Measurements from ENCODE around the gene SUPV3L1. TPM values are rescaled to one million over a fixed set of nuclear protein-coding genes. Genes with fewer than 3 reads are reported as not detected.

The SUPV3L1 gene
- total and polyA plus RNA-seq, 2 of the 8 experiments (the other 6 are each of a cell fraction or from before 2014, with no cell fraction given) = 34.6 to 45.6 TPM

- no peak overlapping the region for H3K23ac ChIP-seq (ENCODE audit: insufficient read length)
- H3K23me2 ChIP-seq (ENCODE audit: low read depth, low read length) = no peaks in the 10 kb centered on the region
- ChIA-PET POLR2A (ENCODE audit: partially characterized antibody) (no interaction called here), CTCF (ENCODE audit: partially characterized antibody) (interaction anchor here (1.3 to 2.0 kb wide), 2 partner anchors 9 to 11 kb away, joined by 3 to 8 read pairs; no protein-coding TSS in a partner anchor)
- H2BK5ac ChIP-seq (ENCODE audit: low read depth, low read length) = no peak overlapping the region
- H3K4ac ChIP-seq (replicated peaks; ENCODE audit: insufficient read length, low read depth, low read length) = no peak overlapping the region
- no peak overlapping the region for H3K27ac ChIP-seq (ENCODE audit: low read depth, low read length)
- H4K20me1 ChIP-seq (replicated peaks in 1 of 2; ENCODE audit: control insufficient read depth in 1 of 2, insufficient read depth in 2 of 2, low read length in 2 of 2) = peaks cover 0 to 1% of the 10 kb centered on the region in 2 experiments
- FAIRE-seq = no peak
- H2BK120ac ChIP-seq (replicated peaks; ENCODE audit: low read depth, low read length) = no peak overlapping the region
- H3K56ac ChIP-seq (replicated peaks; ENCODE audit: insufficient read length, low read depth, low read length) = no peak overlapping the region
- no peak overlapping the region for H3K14ac ChIP-seq (ENCODE audit: insufficient read length)
- no peak overlapping the region for H3K4me3 ChIP-seq (ENCODE audit: extremely low read depth in 1 of 4, insufficient read depth in 2 of 4, low read depth in 3 of 4, low read length in 4 of 4)
- H3K9ac ChIP-seq (replicated peaks in 1 of 4; ENCODE audit: extremely low read depth in 1 of 4, low read depth in 3 of 4, low read length in 3 of 4) = no peak overlapping the region
- H3K79me2 ChIP-seq (ENCODE audit: control insufficient read depth in 1 of 2, insufficient read depth in 2 of 2, low read length in 2 of 2) = no peaks in the 10 kb centered on the region
- no peak overlapping the region for H4K91ac ChIP-seq (replicated peaks; ENCODE audit: insufficient read length, low read length)
- H2AK5ac ChIP-seq (ENCODE audit: low read depth, low read length) = no peak overlapping the region
- H3K27me3 ChIP-seq (replicated peaks in 1 of 4; ENCODE audit: control insufficient read depth in 3 of 4, extremely low read depth in 1 of 4, insufficient read depth in 3 of 4, low read length in 3 of 4) = no peaks in the 10 kb centered on the region
- no peaks in the 10 kb centered on the region for H3K9me3 ChIP-seq (ENCODE audit: insufficient read depth in 2 of 2, low read depth in 1 of 2, low read length in 1 of 2)
- H4K8ac ChIP-seq (ENCODE audit: extremely low read depth, insufficient read depth, low read length) = no peak overlapping the region
- H3K4me1 ChIP-seq (replicated peaks in 1 of 4; ENCODE audit: control insufficient read depth in 3 of 4, insufficient read depth in 4 of 4, low read length in 3 of 4) = no peaks in the 10 kb centered on the region
- H3K18ac ChIP-seq (ENCODE audit: extremely low read depth, low read length) = no peak overlapping the region
- peaks cover 0 to 3% (median 2%) of the 10 kb centered on the region in 4 experiments; a peak in 2 of 8 replicates for H3K36me3 ChIP-seq (ENCODE audit: control insufficient read depth in 2 of 4, insufficient read depth in 4 of 4, low read length in 3 of 4)
- H2BK12ac ChIP-seq (ENCODE audit: low read depth, low read length) = no peak overlapping the region
- H2BK20ac ChIP-seq (ENCODE audit: low read length) = peak overlapping the region; percentile 61; the same call in 1 of the 2 replicates
- H2BK15ac ChIP-seq (ENCODE audit: low read length) = no peak overlapping the region
- WGBS, 2 experiments (ENCODE audit: extremely low coverage in 1 of 2, insufficient coverage in 1 of 2, insufficient read length in 1 of 2, insufficient replicate concordance in 2 of 2, low coverage in 1 of 2, low lambda C conversion rate in 2 of 2, missing lambda C conversion rate in 1 of 2) = 83% methylated on average over 5 of the region's 5 CpGs; no CpG with 5 or more reads in 1 of the 2 experiments
- H3K4me2 ChIP-seq (ENCODE audit: insufficient read depth in 1 of 2, low read depth in 2 of 2, low read length in 2 of 2) = no peak overlapping the region
- no peaks in the 10 kb centered on the region for H3K79me1 ChIP-seq (ENCODE audit: low read depth, low read length)
- DNase-seq (ENCODE audit: low read depth in 1 of 2, low spot score in 2 of 2) = no peak
- H2AFZ ChIP-seq (ENCODE audit: low read length) = no peak overlapping the region
- no peak overlapping the region for H4K5ac ChIP-seq (ENCODE audit: insufficient read length, low read depth, low read length)
- no peak for TF ChIP-seq SIN3A (conservative IDR thresholded peaks at IDR 0.05 in 1 of 2, IDR thresholded peaks at IDR 0.05 in 1 of 2; ENCODE audit: low read depth in 1 of 2, low read length in 2 of 2)
- TF ChIP-seq HDAC2 (IDR thresholded peaks at IDR 0.05; ENCODE audit: borderline replicate concordance in 1 of 2, low read depth in 2 of 2, low read length in 2 of 2) = no peak
- no peak for TF ChIP-seq JUND (IDR thresholded peaks at IDR 0.05; ENCODE audit: low read length)
- TF ChIP-seq SIRT6 (IDR thresholded peaks at IDR 0.05; ENCODE audit: low read length) = no peak
- TF ChIP-seq SIX5 (IDR thresholded peaks at IDR 0.05; ENCODE audit: low read depth, low read length) = no peak
- TF ChIP-seq BCL11A (IDR thresholded peaks at IDR 0.05; ENCODE audit: low read depth in 2 of 2, low read length in 2 of 2) = no peak
- TF ChIP-seq, protein P1, sequence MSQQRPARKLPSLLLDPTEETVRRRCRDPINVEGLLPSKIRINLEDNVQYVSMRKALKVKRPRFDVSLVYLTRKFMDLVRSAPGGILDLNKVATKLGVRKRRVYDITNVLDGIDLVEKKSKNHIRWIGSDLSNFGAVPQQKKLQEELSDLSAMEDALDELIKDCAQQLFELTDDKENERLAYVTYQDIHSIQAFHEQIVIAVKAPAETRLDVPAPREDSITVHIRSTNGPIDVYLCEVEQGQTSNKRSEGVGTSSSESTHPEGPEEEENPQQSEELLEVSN (IDR thresholded peaks at IDR 0.05) = no peak
- no peak for TF ChIP-seq EZH2 (IDR thresholded peaks at IDR 0.05; ENCODE audit: low read depth, low read length, severe bottlenecking)
- TF ChIP-seq GTF2F1 (IDR thresholded peaks at IDR 0.05; ENCODE audit: borderline replicate concordance, low read depth, low read length) = no peak
- no peak for TF ChIP-seq BACH1 (IDR thresholded peaks at IDR 0.05; ENCODE audit: low read length)
- no peak for TF ChIP-seq POLR2A (IDR thresholded peaks at IDR 0.05; ENCODE audit: control extremely low read depth in 1 of 2, low read depth in 2 of 2, low read length in 2 of 2)
These were observed 33.7 kb downstream of the SUPV3L1 start for GRCh38 chr10:69213591-69214311.

Data from H1 (cell line).